GM12875 (cell line): ENCODE results near the gene C1orf167.

Source experiments
- H3K4me3 ChIP-seq: one replicate; pipeline ENCODE4 v1.5.1; 2011; ENCODE audit warnings: low read depth, low read length, control low read depth
- TF ChIP-seq, protein P1 (sequence below): IDR thresholded peaks from 2 replicates; pipeline ENCODE4 v1.5.1; 2011; ENCODE audit warnings: low read depth, mild to moderate bottlenecking, control low read depth, inconsistent platforms, low read length, moderate library complexity, borderline replicate concordance; ENCODE audit not compliant: insufficient read depth

Gene C1orf167

DNA sequence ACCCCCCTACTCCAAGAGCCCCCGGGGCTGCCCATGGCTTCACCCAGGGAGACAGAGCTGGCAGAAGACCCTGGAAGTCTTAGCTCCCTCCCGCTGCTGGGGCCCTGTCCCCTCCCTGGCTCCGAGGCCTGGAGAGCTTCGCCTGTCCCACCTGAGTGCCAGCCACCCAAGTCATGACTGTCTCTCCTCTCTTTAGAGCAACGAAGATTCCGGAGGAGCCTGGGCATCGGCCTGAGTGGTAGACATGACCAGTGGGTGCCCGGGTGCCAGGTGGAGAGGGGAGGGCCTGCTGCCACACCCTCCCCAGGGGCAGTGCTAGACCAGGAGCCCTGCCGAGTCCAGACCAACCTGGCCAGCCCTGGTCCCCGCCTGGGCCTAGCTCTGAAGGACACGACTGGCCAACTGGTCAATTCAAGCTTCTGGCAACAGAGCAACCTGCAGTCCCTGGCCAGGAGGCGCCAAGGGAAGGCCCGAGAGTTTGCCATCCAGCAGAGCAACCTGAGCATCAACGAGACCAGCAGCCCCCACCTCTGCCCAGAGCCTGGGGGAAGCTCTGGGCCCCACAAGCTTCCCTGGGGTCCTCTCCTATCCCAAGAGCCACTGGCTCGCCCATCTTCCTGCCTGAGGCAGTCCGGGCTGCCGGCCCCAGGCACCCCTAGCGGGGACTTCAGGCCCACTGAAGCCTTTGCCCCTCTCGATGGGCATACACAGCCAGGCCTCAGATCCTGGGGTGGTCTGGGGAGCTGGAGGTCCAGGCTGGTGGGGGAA, 3.9 kb downstream of the C1orf167 start:
- TF ChIP-seq, protein P1, sequence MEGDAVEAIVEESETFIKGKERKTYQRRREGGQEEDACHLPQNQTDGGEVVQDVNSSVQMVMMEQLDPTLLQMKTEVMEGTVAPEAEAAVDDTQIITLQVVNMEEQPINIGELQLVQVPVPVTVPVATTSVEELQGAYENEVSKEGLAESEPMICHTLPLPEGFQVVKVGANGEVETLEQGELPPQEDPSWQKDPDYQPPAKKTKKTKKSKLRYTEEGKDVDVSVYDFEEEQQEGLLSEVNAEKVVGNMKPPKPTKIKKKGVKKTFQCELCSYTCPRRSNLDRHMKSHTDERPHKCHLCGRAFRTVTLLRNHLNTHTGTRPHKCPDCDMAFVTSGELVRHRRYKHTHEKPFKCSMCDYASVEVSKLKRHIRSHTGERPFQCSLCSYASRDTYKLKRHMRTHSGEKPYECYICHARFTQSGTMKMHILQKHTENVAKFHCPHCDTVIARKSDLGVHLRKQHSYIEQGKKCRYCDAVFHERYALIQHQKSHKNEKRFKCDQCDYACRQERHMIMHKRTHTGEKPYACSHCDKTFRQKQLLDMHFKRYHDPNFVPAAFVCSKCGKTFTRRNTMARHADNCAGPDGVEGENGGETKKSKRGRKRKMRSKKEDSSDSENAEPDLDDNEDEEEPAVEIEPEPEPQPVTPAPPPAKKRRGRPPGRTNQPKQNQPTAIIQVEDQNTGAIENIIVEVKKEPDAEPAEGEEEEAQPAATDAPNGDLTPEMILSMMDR = no peak
- H3K4me3 ChIP-seq = no peak overlapping the region

DNA sequence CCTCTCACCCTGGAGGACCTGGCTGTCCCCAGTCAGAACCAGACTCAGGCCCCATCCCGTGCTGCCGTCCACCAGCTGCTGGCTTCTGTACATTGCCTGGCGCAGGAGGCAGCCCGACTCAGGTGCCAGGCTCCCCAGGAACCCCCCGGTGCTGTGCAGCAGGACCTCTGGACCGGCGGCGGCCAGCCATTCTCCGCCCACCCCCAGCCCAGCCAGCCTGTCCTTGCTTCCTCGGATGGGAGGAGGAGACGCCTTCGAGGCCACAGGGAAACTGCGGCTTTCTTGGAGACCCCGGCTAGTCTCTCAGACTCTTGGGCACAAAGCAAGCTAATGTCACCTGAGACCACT, 4.4 kb downstream of the C1orf167 start:
- no peak overlapping the region for H3K4me3 ChIP-seq
- TF ChIP-seq, protein P1 = no peak

DNA sequence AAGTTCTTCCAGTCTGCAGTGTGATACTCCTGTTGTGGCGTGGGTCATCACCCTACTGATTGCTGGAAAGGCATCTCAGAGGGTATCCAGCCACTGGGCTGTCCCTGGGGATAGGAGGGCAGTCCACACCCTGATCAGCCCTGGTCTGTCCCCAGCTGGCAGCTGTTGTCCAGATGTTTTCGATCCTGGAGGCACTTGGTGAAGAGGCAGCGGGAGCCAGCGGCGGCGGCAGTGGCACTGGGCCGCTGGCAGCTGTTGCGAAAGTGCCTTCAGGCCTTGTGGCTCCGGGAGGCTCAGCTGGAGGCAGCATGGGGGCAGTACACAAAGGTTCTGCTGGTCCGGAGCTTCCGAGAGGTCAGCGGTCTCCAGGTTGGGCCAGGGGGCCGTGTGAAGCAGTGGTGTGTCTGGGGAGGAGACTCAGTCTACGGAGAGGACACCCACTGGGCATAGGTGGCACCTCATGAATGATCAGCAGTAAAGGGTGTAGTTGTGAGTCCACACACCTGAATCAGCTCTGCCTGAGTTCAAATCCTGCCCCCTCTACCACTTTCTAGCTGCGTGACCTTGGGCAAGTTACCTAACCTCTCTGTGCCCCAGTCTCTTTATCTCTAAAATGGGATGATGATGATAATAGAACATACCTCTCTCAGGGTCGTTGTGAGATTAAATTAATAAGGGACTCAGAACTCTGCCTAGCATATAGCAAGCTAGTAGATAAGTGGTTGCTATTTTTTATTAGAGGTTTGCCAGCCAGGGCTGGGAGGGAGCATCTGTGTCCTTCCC, 6.1 kb downstream of the C1orf167 start:
- H3K4me3 ChIP-seq = no peak overlapping the region
- TF ChIP-seq, protein P1 = no peak

DNA sequence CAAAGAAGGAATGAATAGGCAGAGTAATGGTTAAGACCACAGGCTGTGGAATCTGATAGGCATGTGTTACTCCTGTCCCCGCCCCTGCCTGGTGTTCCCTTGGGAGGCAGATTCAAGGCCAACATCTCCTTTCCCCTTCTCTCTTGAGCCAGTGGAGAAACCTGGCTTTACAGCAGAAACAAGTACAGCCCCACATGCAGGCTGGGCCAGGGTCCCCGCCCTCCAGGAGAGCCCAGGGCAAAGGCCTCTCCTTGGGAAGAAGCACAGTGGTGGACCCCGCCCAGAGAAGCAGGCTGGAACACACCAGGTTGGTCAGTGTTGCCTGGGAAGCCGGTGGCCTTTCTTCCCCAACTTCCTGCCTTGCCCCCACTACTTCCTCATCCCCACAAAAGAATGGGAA, 6.8 kb downstream of the C1orf167 start:
- TF ChIP-seq, protein P1 = no peak
- no peak overlapping the region for H3K4me3 ChIP-seq

DNA sequence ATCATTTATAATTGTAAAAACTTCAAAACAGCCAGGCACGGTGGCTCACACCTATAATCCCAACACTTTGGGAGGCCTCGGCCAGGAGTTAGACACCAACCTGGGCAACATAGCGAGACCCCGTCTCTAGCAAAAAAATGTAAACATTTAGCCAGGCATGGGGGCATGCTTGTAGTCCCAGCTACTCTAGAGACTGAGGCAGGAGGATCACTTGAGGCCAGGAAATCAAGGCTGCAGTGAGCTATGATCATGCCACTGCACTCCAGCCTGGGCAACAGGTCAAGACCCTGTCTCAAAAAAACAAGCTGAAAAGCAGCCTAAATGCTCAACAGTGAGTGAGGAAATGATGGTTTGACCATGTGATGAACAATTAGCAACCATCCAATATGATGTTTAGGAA, 7.3 kb downstream of the C1orf167 start:
- TF ChIP-seq, protein P1 = no peak

DNA sequence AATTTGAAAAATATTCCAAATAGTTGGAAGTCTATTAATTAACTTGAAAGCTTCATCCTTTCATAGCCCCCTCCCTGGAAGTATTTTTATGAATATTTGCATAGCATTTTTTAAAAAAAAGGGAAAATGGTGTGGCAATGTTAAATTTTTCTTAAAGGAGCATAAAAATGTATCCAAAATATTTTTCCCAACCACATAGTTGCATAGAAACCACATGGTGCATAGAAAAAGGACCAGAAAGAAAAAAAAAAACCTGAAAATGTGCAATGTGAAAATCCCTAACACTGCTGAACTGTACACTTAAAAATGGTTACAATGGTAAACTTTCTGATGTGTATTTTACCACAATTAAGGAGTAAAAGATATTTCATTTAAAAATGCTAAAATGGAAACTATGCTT, 8.0 kb downstream of the C1orf167 start:
- TF ChIP-seq, protein P1 = no peak
- H3K4me3 ChIP-seq = no peak overlapping the region

More for the DNA sequence above, 7.3 kb downstream of the C1orf167 start:
- H3K4me3 ChIP-seq = no peak overlapping the region

DNA sequence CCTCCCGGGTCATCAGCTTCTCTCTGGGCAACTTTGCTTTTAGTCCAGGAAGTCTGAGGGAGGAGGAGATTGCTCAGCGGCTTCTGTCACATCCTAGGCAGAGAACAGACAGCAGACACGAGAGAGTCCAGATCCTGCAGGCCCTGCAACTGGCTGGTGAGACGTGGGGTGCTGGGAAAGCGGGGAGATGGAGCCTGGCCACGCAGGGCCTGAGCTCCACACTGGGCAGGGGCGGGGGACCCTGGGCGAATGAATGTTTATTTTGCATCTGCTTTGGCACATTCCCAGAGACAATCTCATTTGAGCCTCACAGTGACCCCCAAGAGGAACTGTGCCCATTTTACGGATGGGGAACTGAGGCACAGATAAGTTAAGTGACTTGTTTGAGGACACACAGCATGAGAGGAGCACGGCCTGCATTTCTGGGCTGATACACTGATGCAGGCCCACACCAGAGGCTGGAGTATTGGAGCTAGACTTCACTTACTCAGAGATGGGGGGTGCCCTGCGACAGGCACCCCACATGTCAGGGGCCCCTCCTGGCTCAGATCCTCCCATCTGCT, 9.6 kb downstream of the C1orf167 start:
- H3K4me3 ChIP-seq = no peak overlapping the region
- TF ChIP-seq, protein P1 = no peak
